ENCODE measurements around the gene TRIM9.

TRIM9 gene

GRCh38 chr14:51012055-51012454 lies 82.8 kb downstream of the TRIM9 start:
- H3K79me2 ChIP-seq (ENCODE audit: insufficient read depth, low read length), result no peaks in the 10 kb centered on the region

GRCh38 chr14:51008446-51008845 lies 86.5 kb downstream of the TRIM9 start:
- Histone ChIP-seq H2AFZ (ENCODE audit: low read length) (no peak overlapping the region), H3K9me3 (ENCODE audit: insufficient read depth, low read depth, low read length) (no peaks in the 10 kb centered on the region), H3K9me2 (replicated peaks; ENCODE audit: low read depth, low read length) (no peaks in the 10 kb centered on the region), H3F3A (ENCODE audit: low read depth) (no peaks in the 10 kb centered on the region), H3K4me3 (ENCODE audit: low read length, poor library complexity, severe bottlenecking) (no peak overlapping the region), H4K20me1 (ENCODE audit: insufficient read depth, low read length, poor library complexity, severe bottlenecking) (no peaks in the 10 kb centered on the region), H3K79me2 (ENCODE audit: insufficient read depth, low read length) (no peaks in the 10 kb centered on the region), H3K27me3 (ENCODE audit: insufficient read depth, low read length, poor library complexity, severe bottlenecking) (no peaks in the 10 kb centered on the region), H3K4me2 (ENCODE audit: low read depth, low read length, poor library complexity, severe bottlenecking) (no peak overlapping the region), H3K36me3 (ENCODE audit: insufficient read depth, low read length) (no peaks in the 10 kb centered on the region), H3K9ac (ENCODE audit: low read depth, low read length, poor library complexity, severe bottlenecking) (no peak overlapping the region), H3K4me1 (ENCODE audit: insufficient read depth, low read length, poor library complexity, severe bottlenecking) (no peaks in the 10 kb centered on the region)
- TF ChIP-seq CTCF (conservative IDR thresholded peaks at IDR 0.05; ENCODE audit: low read length), result no peak

More at GRCh38 chr14:51012055-51012454, 82.8 kb downstream of the TRIM9 start:
- Histone ChIP-seq H3K4me3 (ENCODE audit: low read length, poor library complexity, severe bottlenecking) (no peak overlapping the region), H2AFZ (ENCODE audit: low read length) (no peak overlapping the region), H3K9ac (ENCODE audit: low read depth, low read length, poor library complexity, severe bottlenecking) (no peak overlapping the region), H3K27me3 (ENCODE audit: insufficient read depth, low read length, poor library complexity, severe bottlenecking) (no peaks in the 10 kb centered on the region), H4K20me1 (ENCODE audit: insufficient read depth, low read length, poor library complexity, severe bottlenecking) (no peaks in the 10 kb centered on the region), H3K36me3 (ENCODE audit: insufficient read depth, low read length) (no peaks in the 10 kb centered on the region), H3K9me2 (replicated peaks; ENCODE audit: low read depth, low read length) (no peaks in the 10 kb centered on the region), H3F3A (ENCODE audit: low read depth) (no peaks in the 10 kb centered on the region), H3K4me1 (ENCODE audit: insufficient read depth, low read length, poor library complexity, severe bottlenecking) (no peaks in the 10 kb centered on the region), H3K9me3 (ENCODE audit: insufficient read depth, low read depth, low read length) (no peaks in the 10 kb centered on the region), H3K4me2 (ENCODE audit: low read depth, low read length, poor library complexity, severe bottlenecking) (no peak overlapping the region)
- TF ChIP-seq EZH2phosphoT487 (IDR thresholded peaks at IDR 0.05; ENCODE audit: borderline replicate concordance), result no peak
- no peak for TF ChIP-seq CTCF (conservative IDR thresholded peaks at IDR 0.05; ENCODE audit: low read length)

GRCh38 chr14:51006781-51007211 lies 88.1 kb downstream of the TRIM9 start:
- TF ChIP-seq CTCF (conservative IDR thresholded peaks at IDR 0.05; ENCODE audit: low read length) (no peak), EZH2phosphoT487 (IDR thresholded peaks at IDR 0.05; ENCODE audit: borderline replicate concordance) (no peak)
- no peaks in the 10 kb centered on the region for H3K9me3 ChIP-seq (ENCODE audit: insufficient read depth, low read depth, low read length)
- no peaks in the 10 kb centered on the region for H3K9me2 ChIP-seq (replicated peaks; ENCODE audit: low read depth, low read length)
- no peaks in the 10 kb centered on the region for H3K36me3 ChIP-seq (ENCODE audit: insufficient read depth, low read length)
- H3K27me3 ChIP-seq (ENCODE audit: insufficient read depth, low read length, poor library complexity, severe bottlenecking), result no peaks in the 10 kb centered on the region
- no peaks in the 10 kb centered on the region for H3K79me2 ChIP-seq (ENCODE audit: insufficient read depth, low read length)
- no peak overlapping the region for H3K4me3 ChIP-seq (ENCODE audit: low read length, poor library complexity, severe bottlenecking)
- no peaks in the 10 kb centered on the region for H4K20me1 ChIP-seq (ENCODE audit: insufficient read depth, low read length, poor library complexity, severe bottlenecking)
- no peaks in the 10 kb centered on the region for H3F3A ChIP-seq (ENCODE audit: low read depth)
- no peak overlapping the region for H2AFZ ChIP-seq (ENCODE audit: low read length)
- H3K4me2 ChIP-seq (ENCODE audit: low read depth, low read length, poor library complexity, severe bottlenecking), result no peak overlapping the region
- H3K9ac ChIP-seq (ENCODE audit: low read depth, low read length, poor library complexity, severe bottlenecking), result no peak overlapping the region
- H3K4me1 ChIP-seq (ENCODE audit: insufficient read depth, low read length, poor library complexity, severe bottlenecking), result no peaks in the 10 kb centered on the region
